ENCODE data around the gene NFKB2.

NFKB2 gene

GRCh38 chr10:102395400-102396316 lies at the start of gene NFKB2:
Gene NFKB2, plus strand, starts transcription at chr10:102395705. Its CDS starts 255 bp downstream, at chr10:102395960.
- peak in 54 of 58 donors; percentile 12 to 83 (median 64) for DNase-seq

- DNase-seq, result peak in 25 of 58 donors; percentile 0 to 27 (median 5)
Observed at GRCh38 chr10:102347236-102347828, 48.2 kb upstream of the NFKB2 start.

GRCh38 chr10:102352066-102352715 lies 43.3 kb upstream of the NFKB2 start:
- DNase-seq, result peak in 37 of 58 donors; percentile 1 to 48 (median 9)

- no peak for DNase-seq
Observed at GRCh38 chr10:102354451-102354850, 41.1 kb upstream of the NFKB2 start.

GRCh38 chr10:102358712-102359382 lies 36.7 kb upstream of the NFKB2 start:
- DNase-seq, result no peak

GRCh38 chr10:102367441-102367840 lies 28.1 kb upstream of the NFKB2 start:
- no peak for DNase-seq

GRCh38 chr10:102368077-102368476 lies 27.4 kb upstream of the NFKB2 start:
- no peak for DNase-seq

GRCh38 chr10:102371295-102371694 lies 24.2 kb upstream of the NFKB2 start:
- no peak for DNase-seq

GRCh38 chr10:102375250-102375649 lies 20.3 kb upstream of the NFKB2 start:
- no peak for DNase-seq

- DNase-seq, result no peak
Observed at GRCh38 chr10:102375867-102376266, 19.6 kb upstream of the NFKB2 start.

- no peak for DNase-seq
Observed at GRCh38 chr10:102376901-102377300, 18.6 kb upstream of the NFKB2 start.

GRCh38 chr10:102379383-102379782 lies 16.1 kb upstream of the NFKB2 start:
- no peak for DNase-seq

GRCh38 chr10:102381983-102382382 lies 13.5 kb upstream of the NFKB2 start:
- DNase-seq, result no peak

GRCh38 chr10:102382871-102383270 lies 12.6 kb upstream of the NFKB2 start:
- no peak for DNase-seq

GRCh38 chr10:102384053-102384452 lies 11.5 kb upstream of the NFKB2 start:
- no peak for DNase-seq

- no peak for DNase-seq
Observed at GRCh38 chr10:102384606-102385429, 10.7 kb upstream of the NFKB2 start.

GRCh38 chr10:102389894-102390293 lies 5.6 kb upstream of the NFKB2 start:
- no peak for DNase-seq

- no peak for DNase-seq
Observed at GRCh38 chr10:102392306-102392705, 3.2 kb upstream of the NFKB2 start.

GRCh38 chr10:102393411-102394078 lies 2.0 kb upstream of the NFKB2 start:
- DNase-seq, result peak in 1 of 58 donors; percentile 76
